ENCODE results near the gene PLCB3.
A peak's percentile ranks its signal among the peaks of the same experiment; 100 is the strongest.
"Not testable (repeated sequence)": the region's sequence is repeated elsewhere in the genome, so short reads cannot be mapped to it uniquely, and the experiment has no call there.

Gene PLCB3

GRCh38 chr11:64245401-64245796, 5.9 kb upstream of the PLCB3 start:
- H3K4me3 ChIP-seq (ENCODE audit: control insufficient read depth, low read depth, low read length): peak overlapping the region; percentile 95
- DNase-seq (ENCODE audit: low read depth): no peak
- TF ChIP-seq CTCF (IDR thresholded peaks at IDR 0.05; ENCODE audit: control insufficient read depth, insufficient read depth, low read depth, low read length, missing control alignments): no peak

GRCh38 chr11:64245797-64246620, 5.3 kb upstream of the PLCB3 start:
- DNase-seq (ENCODE audit: low read depth): peak; percentile 59
- peak overlapping the region; percentile 95 for H3K4me3 ChIP-seq (ENCODE audit: control insufficient read depth, low read depth, low read length)
- TF ChIP-seq CTCF (IDR thresholded peaks at IDR 0.05; ENCODE audit: control insufficient read depth, insufficient read depth, low read depth, low read length, missing control alignments): no peak

- DNase-seq (ENCODE audit: low read depth): not testable (repeated sequence)
- H3K4me3 ChIP-seq (ENCODE audit: control insufficient read depth, low read depth, low read length): peak overlapping the region; percentile 95
These were observed 4.8 kb upstream of the PLCB3 start for GRCh38 chr11:64246621-64246870.

- no peak for DNase-seq (ENCODE audit: low read depth)
- H3K4me3 ChIP-seq (ENCODE audit: control insufficient read depth, low read depth, low read length): peak within 1 kb of the TSS; percentile 95
- no peak for TF ChIP-seq CTCF (IDR thresholded peaks at IDR 0.05; ENCODE audit: control insufficient read depth, insufficient read depth, low read depth, low read length, missing control alignments)
These were observed 4.2 kb upstream of the PLCB3 start, which contains the start of gene PPP1R14B for GRCh38 chr11:64246871-64247728. Gene PPP1R14B, minus strand, starts transcription at chr11:64246943. Its CDS starts 270 bp downstream, at chr11:64246673.

- TF ChIP-seq CTCF (IDR thresholded peaks at IDR 0.05; ENCODE audit: control insufficient read depth, insufficient read depth, low read depth, low read length, missing control alignments): no peak
- H3K4me3 ChIP-seq (ENCODE audit: control insufficient read depth, low read depth, low read length): peak overlapping the region; percentile 81
- no peak for DNase-seq (ENCODE audit: low read depth)
These were observed 3.4 kb upstream of the PLCB3 start for GRCh38 chr11:64247729-64248531.

- no peak for DNase-seq (ENCODE audit: low read depth)
- TF ChIP-seq CTCF (IDR thresholded peaks at IDR 0.05; ENCODE audit: control insufficient read depth, insufficient read depth, low read depth, low read length, missing control alignments): no peak
- no peak overlapping the region for H3K4me3 ChIP-seq (ENCODE audit: control insufficient read depth, low read depth, low read length)
These were observed 2.8 kb upstream of the PLCB3 start for GRCh38 chr11:64248578-64248977.
